GM18519 (cell line): Measurements from ENCODE around the gene DLGAP3.

ENCODE experiments used
- ATAC-seq: cut with Tn5 transposase; IDR thresholded peaks from one replicate; pipeline ENCODE4 v1.9.1; 2021; ENCODE audit warnings: mild to moderate bottlenecking, moderate library complexity; ENCODE audit not compliant: unreplicated experiment, low FRiP score

DLGAP3 gene

DNA sequence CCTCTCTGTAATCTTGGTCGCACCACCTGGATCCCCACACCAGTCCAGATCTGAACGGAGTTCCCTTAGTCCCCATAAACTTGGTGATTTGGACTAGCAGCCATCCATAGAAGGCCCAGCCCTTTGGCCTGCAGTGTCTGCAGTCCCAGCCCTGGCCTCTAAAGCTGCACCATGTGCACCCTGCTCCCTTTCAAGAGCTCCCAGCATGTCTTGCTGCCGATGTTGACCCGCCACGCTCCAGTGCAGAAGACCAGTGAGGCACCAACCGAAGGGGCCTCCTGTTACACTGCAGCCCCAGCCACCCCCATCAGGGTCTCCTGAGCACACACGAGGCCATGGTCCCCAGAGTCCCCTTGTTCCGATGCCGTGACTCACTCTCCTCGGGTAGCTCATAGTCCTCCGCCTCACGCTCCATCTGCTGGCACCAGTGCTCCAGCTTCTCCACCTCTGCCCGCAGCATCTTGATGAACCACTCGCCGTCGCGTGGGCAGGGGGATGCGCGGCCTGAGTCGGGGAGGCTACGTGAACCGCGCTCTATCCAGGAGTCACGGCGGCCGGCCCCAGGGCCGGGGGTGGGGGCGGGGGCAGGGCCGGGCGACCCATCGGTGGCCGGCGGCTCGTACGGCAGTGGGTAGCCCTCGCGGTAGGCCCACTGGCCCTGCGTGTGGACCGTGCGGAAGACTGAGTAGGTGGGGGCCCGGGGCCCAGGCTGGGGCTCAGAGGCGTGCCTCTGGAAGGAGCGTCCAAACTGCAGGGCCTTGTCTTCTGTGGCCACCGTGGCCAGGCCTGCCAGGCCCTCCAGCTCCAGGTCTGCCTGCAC is 61.0 kb downstream of the DLGAP3 start:
- ATAC-seq: no peak

DNA sequence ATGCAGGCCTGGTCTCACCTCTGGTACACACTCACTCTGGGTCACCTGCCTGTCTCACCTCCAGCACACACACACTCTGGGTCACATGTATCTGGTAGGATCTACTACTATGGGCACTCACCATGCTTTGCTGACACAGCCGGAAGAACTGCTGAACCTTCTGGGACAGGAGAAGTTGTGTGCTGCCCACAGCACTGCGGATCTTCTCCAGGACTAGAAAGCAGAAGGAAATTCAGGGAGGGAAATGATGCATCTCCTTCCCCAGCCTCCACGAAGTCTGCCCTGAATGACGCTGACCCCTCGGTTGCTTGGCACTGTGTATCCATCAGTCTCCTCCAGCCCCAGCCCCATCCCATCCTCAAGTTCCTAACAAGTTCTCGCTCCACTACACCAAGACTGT is 62.0 kb downstream of the DLGAP3 start:
- no peak for ATAC-seq

DNA sequence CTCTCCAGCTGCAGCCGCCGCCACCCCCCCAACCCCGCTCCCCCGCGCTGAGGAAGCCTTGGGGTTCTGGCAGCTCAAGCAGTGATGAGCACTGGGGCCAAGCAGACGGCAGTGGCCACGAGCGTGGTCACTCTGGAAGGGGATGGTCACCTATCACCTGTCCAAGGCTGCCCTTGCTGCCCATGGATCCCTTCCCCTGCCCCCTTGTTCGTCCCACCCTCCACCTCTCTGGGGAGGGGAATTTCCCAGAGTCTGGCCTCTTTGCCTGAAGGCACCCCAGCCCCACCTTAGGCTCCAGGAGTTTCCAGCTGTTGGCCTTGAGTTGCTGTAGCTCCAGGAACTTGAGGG is 62.7 kb downstream of the DLGAP3 start:
- ATAC-seq: no peak

DNA sequence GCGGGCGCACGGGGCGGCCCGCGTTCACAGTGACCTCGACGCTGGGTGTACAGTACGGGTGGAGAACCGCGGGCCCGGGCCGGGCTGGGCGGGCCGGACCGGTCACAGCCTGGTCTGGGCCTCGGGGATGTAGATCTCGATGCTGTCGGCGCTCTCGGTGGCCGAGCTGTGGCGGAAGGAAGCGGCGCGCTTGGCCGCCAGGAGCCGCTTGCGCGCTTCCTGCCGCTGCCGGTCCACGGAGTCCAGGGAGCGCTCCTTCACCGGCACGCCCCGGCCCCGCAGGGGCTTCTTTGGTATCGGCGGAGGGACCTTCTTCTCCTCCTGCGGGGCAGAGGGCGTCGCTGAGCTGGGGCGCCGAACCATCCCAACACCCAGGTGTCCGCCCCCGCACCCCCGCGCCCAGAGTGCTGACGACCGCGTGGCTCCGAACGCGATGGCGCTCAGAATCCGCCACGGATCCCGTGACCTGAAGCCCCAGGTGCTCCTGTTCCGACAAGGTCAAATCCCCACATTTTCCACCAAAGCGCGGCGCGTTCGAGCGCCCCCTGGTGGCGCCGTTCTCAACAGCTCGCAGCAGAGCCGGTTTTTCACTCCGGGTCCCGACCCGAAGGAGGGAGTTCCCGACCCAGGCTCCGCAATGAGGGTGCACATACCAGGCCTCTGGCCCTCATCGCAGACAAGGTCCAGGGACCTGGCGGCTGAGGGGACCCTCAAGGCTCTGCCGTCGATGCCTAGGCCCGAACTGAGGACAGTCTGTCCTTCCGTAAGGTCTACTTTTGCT is 63.3 kb downstream of the DLGAP3 start:
- peak; percentile 46 for ATAC-seq

DNA sequence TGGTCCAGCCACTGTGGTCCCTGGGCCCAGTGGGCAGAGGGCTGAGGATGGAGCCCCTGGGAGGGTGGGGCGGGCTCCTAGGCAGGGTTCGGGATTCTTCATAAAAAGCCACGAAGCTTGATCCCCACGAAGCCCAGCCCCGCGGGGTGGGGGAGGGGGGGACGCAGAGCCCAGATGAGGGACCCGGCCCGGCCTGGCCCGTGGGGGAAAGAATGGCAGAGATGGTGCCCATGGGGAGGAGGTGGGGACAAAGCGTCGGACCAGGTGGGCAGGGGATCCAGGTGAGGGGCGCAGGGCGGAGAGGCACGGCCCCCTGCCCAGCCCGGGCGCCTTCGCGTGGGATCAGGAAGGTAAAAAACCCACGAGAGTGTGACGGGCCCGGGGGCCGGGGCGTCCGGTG is 63.9 kb downstream of the DLGAP3 start:
- ATAC-seq: no peak

DNA sequence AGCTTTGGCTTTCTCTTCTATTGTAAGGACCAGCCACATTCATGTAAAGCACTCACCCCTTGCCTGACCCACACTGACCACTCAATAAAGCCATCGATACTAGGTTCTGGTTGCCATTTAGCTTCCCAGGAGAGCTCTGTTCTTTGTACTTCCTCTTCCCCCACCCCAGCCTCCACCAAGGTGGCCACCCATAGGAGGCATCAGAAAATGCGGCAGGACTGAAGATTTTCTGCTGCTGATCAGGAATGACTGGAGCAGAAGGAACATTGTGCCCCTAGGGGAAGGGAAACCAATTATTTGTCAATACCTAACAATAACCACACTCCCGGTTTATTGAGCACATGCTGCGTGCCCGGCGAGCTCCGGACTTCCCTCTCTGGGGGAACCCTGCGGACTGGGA is 64.7 kb downstream of the DLGAP3 start:
- no peak for ATAC-seq

DNA sequence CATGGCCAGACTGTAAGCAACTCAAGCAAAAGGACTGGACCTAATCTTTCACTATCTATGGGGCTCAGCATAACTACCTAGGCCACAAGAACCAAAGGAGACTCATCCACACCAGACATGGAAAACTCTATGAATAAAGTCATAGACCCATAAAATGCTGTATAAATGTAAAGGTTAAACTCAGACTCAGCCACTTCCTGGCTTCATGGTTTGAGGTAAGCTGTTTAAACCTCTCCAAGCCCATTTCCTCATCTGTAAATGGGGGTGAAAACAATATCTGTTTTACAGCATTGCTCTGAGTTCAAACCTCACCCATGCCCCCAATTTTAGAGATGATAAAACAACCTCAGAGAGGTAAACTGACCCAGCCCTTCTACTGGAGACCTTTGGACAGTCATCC is 65.9 kb downstream of the DLGAP3 start:
- no peak for ATAC-seq

DNA sequence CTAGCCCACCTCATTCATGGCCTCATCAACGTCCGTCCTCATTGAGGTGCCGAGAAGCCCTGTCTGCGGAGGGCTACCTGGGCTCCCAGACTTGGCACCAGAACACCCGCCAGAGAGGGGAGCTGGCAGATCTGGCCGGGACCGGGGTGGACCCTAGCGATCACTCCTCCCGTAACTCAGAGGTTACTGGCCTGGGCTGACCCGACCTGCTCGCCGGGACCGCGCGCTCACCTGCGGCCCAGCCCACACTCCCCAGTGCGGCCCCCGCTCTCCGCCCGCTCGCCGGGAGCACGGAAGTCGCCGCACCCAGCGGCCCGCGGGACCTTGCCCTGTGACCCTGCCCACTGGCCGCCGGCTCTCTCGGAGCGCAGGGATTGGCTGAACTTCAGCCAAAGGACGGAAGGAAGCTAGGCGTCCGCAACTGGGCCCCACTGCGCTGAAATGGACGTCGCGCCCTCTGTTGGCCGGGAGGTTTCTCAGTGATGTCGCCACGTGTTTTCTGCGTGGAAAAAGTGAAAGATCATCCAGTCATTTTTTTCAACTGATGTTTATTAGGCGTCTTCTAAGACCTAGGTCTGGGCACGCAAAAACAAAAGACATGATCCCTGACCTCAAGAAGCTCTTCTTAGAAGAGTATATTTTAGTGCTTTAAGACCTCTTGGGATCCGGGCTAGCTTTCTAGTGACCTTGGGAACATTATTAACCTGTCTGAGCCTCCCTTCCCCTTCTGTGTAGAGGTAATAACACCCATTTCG is 69.8 kb downstream of the DLGAP3 start, which contains the start of gene SMIM12:
SMIM12 (minus strand) TSS at position 304 of the 755 bp plus-strand sequence. CDS start 3,772 bp downstream, outside the sequence.
- ATAC-seq: peak; percentile 78

DNA sequence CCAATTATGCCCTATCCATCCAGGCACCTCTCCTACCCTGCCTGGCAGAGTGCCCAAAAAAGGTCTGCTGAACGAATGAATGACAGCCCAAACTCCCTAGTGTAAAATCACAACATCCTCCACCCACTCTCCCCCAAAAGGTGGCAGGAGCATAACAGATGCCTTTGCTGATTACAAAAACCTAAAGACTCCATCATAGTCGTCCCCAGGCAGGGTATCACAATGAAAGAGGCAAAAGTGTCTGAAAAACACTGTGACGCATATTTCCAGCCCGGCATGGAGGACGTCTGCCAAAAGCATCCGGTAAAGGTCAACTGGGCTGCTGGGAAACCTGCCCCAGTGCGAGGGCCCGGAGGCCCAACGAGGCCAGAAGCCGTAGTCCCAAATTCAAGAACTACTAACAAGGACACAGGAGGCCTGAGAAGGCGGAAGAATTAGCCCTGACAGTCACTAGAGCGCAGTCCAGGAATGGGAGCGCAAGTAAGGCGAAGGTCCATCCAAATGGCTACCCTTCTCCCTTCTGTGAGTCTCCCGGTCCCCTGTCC is 70.5 kb downstream of the DLGAP3 start:
- no peak for ATAC-seq

DNA sequence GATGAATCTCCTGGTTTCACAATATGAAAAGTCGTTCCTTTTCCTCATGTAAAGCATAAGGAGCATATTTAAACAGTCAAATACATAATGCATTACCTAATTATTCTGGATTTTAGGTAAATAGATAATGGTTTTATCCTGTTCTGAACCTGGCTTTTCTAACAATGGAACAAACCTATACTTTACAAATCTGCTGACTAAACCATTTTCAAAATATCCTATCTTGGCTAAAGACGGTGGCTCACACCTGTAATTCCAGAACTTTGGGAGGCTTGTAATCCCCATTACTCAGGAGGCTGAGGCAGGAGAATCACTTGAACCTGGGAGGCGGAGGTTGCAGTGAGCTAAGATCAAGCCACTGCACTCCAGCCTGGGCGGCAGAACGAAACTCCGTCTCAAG is 72.8 kb downstream of the DLGAP3 start:
- ATAC-seq: no peak

DNA sequence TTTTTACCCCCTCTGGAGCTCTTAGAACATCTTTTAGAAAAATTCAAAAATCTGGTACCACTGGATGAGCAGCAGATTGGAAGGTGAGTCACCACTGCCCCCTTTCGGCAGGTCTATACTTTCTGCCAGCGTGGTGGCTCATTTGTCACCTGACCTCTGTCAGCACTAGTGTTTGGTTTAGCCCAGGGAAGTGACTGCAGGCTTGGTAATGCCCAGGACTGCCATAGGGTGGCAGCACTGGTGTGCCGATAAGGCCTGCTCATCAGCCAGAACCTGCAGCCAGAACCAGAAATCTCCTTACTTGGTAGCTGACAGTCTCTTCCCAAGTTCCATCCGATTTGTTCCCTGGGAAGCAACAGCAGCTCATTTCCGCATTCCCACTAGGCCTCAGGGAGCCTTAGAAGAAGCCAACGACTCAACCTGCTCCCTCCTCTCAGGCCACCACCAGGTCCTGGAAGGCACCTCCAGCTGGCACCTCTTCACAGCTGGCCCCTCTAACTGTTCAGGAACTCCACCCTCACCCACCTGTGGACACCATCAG is 76.7 kb downstream of the DLGAP3 start:
- ATAC-seq: peak; percentile 85

DNA sequence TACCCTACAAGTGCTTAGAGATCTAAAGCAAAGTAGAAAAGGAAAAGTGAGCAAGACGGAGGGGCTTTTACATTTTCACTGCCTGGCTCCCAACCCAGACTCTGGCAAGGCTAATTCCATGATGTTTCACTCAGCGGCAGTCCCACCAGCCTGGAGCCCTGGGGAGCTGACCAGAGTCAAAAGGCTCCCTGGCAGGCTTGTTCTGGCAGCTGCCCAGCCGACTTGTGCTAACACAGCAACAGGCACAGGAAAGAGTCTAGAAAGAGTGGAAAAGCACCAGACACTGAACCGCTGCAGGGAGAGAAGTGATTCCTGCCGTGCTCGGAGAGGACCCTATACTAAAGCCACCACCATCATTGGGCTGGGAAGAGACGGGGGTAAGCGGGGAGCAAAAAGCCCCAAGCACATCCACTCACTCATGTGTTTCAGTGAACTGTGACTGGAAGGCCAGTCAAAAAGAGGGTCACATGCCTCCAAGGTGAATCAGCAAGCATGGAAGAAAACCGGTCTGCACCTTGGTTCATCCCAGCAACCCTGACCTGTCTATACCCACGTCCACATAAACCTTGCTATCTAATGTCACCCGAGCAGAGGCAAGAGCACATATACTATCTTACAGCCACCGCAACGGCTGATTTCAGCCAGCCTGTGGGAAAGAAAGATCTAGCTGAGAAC is 77.9 kb downstream of the DLGAP3 start:
- ATAC-seq: no peak

DNA sequence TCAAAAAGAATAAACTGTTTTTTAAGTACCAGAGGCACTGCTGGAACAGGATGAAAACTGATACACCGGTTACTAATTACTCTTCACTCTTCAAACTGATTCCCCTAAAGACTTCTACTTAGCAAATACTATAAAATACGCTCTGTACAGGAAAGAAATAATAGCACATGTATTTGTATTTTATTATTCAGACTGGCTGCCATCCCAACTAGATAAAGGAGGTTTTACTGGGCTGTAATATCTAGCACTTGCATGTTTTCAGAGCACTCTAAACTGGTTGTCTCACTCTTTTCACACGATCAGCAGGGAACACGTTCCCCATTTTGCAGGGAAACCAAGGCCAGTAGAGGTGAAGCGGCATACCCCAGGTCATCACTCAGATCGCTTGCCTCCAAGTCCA is 79.1 kb downstream of the DLGAP3 start:
- ATAC-seq: no peak

DNA sequence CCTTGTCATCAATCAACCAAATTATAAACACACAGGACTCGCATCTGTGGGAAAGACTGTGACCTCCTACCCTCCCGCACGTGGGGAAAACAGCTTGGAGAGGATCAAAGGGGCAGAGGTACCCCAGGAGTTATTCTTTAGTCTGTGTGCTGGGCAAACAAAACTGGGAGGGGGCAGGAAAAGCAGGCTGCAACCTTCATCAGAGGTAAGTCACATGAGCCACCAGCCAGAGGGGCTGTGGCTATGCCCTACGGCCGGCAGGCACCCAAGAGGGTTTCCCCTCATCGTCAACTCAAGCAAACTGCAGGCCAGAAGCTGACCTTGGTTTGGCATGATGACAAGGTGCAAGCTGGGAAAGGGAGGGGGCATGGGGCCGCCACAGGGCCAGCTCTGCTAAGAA is 82.4 kb downstream of the DLGAP3 start:
- ATAC-seq: no peak

DNA sequence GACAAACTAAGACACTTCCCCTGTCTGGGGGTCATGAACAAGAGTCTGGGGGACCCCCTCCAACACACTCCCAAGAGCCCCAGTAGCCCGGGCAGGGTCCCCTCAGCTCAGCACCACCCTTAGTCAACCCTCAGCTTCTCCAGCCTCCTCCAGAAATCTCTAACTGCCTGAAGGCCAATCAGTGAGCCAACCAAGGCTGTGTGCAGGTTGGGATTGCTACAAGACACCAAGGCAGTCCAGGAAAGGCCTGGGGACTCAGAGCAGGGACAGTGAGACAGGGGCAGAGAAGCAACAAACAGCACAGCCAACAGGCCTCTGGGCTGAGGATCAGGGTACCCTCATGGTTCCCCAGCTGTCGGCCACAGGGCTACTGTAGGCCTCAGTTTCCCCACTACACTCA is 83.2 kb downstream of the DLGAP3 start:
- no peak for ATAC-seq

DNA sequence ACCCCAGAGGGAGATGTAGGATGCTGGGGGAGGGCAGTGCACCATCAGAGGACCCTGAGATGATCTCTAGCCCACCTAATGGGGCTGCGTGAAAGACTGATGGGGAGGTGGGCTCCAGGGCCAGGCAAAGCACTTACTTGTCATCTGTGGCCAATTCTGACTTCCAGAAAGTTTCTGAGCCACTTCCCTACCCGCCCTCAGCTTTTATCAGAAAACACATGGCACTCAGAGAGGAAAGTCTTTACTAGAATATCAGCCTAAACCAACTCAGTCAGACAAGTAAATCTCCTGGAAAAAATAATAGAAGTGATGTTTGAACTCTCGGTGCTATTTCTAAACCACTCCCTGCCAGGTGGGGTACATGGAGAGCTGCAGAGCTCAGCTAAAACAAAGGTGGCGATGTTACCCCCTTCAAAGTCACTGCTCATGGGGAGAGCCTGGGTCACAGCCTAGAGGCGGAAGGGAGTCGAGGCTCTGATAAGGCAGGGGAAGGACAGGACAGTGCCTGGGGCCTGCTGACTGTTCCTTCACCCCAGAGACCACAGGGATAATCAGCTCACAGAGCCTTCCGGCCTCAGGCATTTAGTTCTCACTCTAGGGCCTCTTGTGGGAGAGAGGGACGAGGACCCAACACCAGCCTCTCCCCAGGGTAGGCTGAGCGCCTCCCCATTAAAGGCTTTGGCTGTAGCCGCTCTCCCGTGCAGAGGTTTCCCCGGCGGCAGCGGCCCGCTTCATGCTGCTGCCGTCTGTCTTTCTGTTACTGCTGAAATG is 84.1 kb downstream of the DLGAP3 start:
- no peak for ATAC-seq

DNA sequence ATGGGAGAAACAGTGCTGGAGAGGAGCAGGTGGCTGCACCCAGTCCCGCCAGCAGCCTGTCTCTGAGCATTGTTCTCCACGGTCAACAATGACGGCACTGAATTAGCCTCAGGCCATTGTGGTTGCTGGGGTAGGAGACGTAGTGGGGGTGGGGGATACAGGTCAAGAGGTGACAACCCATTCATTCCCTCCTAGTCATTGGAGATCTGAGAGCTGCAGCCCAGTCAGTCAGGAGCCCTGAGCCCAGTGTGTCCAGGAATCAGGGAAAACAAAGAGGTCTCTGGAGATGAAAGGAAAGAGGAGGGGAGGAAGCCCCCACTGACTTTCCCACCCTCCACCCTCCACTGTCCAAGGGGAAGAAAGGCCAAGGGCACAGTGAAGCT is 85.2 kb downstream of the DLGAP3 start:
- ATAC-seq: no peak

DNA sequence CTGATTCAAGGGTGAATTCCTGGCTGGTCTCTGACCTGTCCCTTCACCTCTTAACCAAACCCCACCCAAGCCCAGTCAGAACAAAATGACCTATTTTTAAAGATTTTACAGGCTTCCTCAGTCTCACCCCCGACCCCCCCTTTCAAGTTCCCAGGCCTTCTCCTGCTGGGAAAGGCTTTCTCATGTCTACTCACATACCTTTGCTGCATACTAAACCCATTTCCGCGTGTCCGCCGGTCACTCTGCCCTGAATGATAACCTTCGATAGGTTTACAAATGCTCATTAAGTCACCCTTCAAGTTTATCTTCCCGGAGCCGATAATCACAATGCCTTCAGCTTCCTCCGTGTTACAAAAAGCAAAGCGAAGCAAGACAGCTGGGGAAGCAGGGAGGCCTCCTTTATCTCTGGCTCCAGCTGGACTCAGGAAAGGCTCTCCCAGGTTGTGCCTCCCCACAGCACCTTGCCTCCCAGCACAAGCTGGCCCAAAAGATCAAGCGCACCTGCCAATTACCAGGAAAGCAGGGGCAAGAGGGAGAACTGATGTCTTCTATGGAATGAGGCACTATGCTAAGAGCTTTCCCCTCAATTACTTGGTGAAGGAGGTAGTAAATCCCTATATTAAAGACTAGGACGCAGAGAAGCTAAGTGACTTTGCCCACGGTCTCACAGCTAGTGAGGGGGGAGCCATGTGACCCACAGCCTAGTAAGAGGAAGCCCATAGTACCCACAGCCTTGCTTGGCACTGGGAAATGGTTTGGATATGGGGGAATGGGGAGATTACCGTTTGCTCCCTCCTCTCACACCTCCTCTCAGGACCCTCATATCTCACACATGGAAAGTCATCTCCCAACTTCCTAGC is 85.8 kb downstream of the DLGAP3 start:
- ATAC-seq: no peak
